SK-N-SH (cell line): Measurements from ENCODE around the gene TKT.

Experiments
- CTCF ChIP-seq: fragments of 200-600 bp; sonication (generic); IDR thresholded peaks from 2 replicates; pipeline ENCODE4 v1.6.1; 2017; ENCODE audit warnings: antibody characterized with exemption, mild to moderate bottlenecking, moderate library complexity
- EP300 ChIP-seq, 2 experiments: IDR thresholded peaks; 2 replicates each; pipeline versions ENCODE4 v1.4.0 to v1.6.1; 2012; ENCODE audit warnings: borderline replicate concordance in 1 of 2, low read depth in 1 of 2, low read length in 1 of 2
- EZH2phosphoT487 ChIP-seq: fragments of 200-600 bp; sonication (generic); IDR thresholded peaks from 2 replicates; pipeline ENCODE4 v1.6.1; 2017; ENCODE audit warnings: low read depth, mixed run types, mild to moderate bottlenecking, antibody characterized with exemption, moderate library complexity, borderline replicate concordance
- JUND ChIP-seq: IDR thresholded peaks from 2 replicates; pipeline ENCODE4 v1.4.0; 2012
- MAX ChIP-seq: IDR thresholded peaks from 2 replicates; pipeline ENCODE4 v1.4.0; 2012; ENCODE audit warnings: low read depth
- NRF1 ChIP-seq: IDR thresholded peaks from 2 replicates; pipeline ENCODE4 v1.6.1; 2012; ENCODE audit warnings: low read depth, mild to moderate bottlenecking, low read length
- RAD21 ChIP-seq: IDR thresholded peaks from 2 replicates; pipeline ENCODE4 v1.6.1; 2012; ENCODE audit warnings: mild to moderate bottlenecking, low read length
- REST ChIP-seq: IDR thresholded peaks from 2 replicates; pipeline ENCODE4 v1.6.1; 2012; ENCODE audit warnings: mild to moderate bottlenecking, low read depth, low read length, moderate library complexity
- TAF1 ChIP-seq: IDR thresholded peaks from 2 replicates; pipeline ENCODE4 v1.6.1; 2012; ENCODE audit warnings: low read depth, mild to moderate bottlenecking, low read length, moderate library complexity, borderline replicate concordance
- TEAD4 ChIP-seq: IDR thresholded peaks from 2 replicates; pipeline ENCODE4 v1.4.0; 2012; ENCODE audit warnings: mild to moderate bottlenecking, borderline replicate concordance; ENCODE audit not compliant: insufficient read depth
- USF2 ChIP-seq: fragments of 150-350 bp; IDR thresholded peaks from 2 replicates; pipeline ENCODE4 v1.6.1; 2017; ENCODE audit warnings: antibody characterized with exemption, low read length, low read depth, borderline replicate concordance
- ZBTB33 ChIP-seq: IDR thresholded peaks from 2 replicates; pipeline ENCODE4 v1.4.0; 2012; ENCODE audit warnings: low read depth, borderline replicate concordance

- TF ChIP-seq CTCF (no peak), TEAD4 (no peak), REST (no peak), TAF1 (no peak), EZH2phosphoT487 (no peak), EP300 (IDR thresholded peaks at IDR 0.05; ENCODE audit: borderline replicate concordance in 1 of 2, low read depth in 1 of 2, low read length in 1 of 2) (no peak), ZBTB33 (no peak), USF2 (no peak), NRF1 (no peak), JUND (no peak), MAX (no peak), RAD21 (no peak)
Observed at GRCh38 chr3:53211706-53212702, 43.8 kb downstream of the TKT start.
